H7 (cell line): ENCODE results near the gene ZSWIM4. TPM values are rescaled to one million over a fixed set of nuclear protein-coding genes. Genes with fewer than 3 reads are reported as not detected.
"Not testable (repeated sequence)": the region's sequence is repeated elsewhere in the genome, so short reads cannot be mapped to it uniquely, and the experiment has no call there.

Experiments
- DNase-seq: peaks from one replicate; pipeline ENCODE4 v3.0.0; 2012
- H3K27me3 ChIP-seq: 2 replicates; pipeline ENCODE4 v1.6.0; 2011; ENCODE audit warnings: mild to moderate bottlenecking, low read length; ENCODE audit not compliant: control insufficient read depth, insufficient read depth
- H3K36me3 ChIP-seq: replicated peaks from 2 replicates; pipeline ENCODE4 v1.5.1; 2011; ENCODE audit warnings: low read length; ENCODE audit not compliant: control insufficient read depth, insufficient read depth
- H3K4me3 ChIP-seq: 2 replicates; pipeline ENCODE4 v1.5.1; 2011; ENCODE audit warnings: low read depth, mild to moderate bottlenecking, control low read depth, low read length, moderate library complexity; ENCODE audit not compliant: insufficient read depth
- total RNA-seq: library from RNA; depleted of rRNA; stranded (reverse); fragments of >200 nt; shearing (Covaris generic); gene quantifications from 2 replicates; pipeline ENCODE4 v1.2.3, GENCODE V29; 2014

The ZSWIM4 gene
- total RNA-seq, 1 experiment from 2014 or later, result 18.3 TPM

DNA sequence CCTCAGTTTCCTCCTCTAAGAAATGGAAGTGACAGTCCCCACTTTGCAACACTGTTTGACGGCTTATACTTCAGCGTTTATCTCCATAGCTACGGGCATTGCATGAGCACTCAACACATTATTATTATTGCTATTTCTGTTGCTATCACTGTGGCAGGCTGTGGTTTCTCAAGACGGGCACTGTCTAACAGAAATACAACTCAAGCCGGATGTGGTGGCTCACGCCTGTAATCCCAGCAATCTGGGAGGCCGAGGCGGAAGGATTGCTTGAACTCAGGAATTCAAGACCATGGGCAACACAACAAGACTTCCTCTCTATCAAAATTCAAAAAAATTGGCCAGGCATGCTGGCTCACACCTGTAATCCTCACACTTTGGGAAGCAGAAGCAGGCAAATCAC lies 4.9 kb upstream of the ZSWIM4 start:
- DNase-seq, result no peak
- Histone ChIP-seq H3K4me3 (no peak overlapping the region), H3K27me3 (no peaks in the 10 kb centered on the region), H3K36me3 (no peaks in the 10 kb centered on the region)

DNA sequence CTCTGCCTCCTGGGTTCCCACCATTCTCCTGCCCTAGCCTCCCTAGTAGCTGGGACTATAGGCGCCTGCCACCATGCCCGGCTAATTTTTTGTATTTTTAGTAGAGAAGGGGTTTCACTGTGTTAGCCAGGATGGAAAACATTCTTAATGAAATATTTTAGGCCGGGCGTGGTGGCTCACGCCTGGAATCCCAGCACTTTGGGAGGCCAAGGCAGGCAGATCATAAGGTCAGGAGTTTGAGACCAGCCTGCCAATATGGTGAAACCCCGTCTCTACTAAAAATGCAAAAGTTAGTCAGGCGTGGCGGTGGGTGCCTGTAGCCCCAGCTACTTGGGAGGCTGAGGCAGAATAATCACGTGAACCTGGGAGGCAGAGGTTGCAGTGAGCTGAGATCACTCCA lies 1.9 kb upstream of the ZSWIM4 start:
- H3K4me3 ChIP-seq, H3K27me3 ChIP-seq, H3K36me3 ChIP-seq, DNase-seq: not testable (repeated sequence)

DNA sequence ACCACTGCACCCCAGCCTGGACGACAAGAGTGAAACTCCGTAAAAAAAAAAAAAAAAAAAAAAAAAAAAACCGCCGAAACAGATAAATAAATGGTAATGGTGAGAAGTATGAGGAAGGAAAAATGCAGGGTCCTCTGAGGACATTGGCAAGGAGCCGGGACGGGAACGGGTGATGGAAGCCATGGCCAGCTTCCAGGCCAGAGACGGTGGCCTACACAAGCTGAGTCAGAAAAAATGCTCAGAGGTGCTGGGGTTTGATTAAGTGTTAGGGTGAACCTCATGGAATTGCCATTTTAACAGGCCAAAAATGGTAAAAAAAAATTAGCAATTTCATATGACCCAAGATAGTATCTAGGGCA lies 866 bp upstream of the ZSWIM4 start:
- peak overlapping the region; percentile 52 for H3K4me3 ChIP-seq
- H3K27me3 ChIP-seq, result no peaks in the 10 kb centered on the region
- no peak for DNase-seq
- no peaks in the 10 kb centered on the region for H3K36me3 ChIP-seq

DNA sequence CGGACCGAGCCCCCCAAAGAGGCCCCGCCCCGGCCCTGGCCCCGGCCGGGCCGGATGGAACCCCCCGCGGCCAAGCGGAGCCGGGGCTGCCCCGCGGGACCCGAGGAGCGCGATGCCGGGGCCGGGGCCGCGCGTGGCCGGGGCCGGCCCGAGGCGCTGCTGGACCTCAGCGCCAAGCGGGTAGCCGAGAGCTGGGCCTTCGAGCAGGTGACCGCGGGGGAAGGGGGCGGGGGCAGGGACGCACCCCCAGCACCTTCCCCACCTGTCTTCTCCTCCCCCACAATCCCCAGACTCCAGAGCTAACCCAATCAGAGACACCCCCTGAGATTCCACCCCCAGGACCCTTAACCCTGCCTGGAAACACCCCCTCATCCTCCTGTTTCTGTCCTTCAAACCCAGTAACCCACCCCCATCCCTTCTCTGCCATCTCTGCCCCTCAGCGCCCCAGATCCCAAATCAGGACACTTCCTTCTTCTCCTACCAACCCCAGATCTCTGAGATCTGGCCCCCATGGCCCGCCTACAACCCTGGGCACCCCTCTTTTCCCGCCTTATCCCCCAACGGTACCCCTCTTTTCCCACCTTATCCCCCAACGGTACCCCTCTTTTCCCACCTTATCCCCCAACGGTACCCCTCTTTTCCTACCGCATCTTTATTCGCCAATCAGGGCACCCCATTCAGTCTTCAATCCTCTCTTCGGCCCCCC lies 505 bp downstream of the ZSWIM4 start:
- peak; percentile 86 for DNase-seq
- no peaks in the 10 kb centered on the region for H3K27me3 ChIP-seq
- peak overlapping the region; percentile 68 for H3K4me3 ChIP-seq
- no peaks in the 10 kb centered on the region; the same call in 1 of the 2 replicates for H3K36me3 ChIP-seq

DNA sequence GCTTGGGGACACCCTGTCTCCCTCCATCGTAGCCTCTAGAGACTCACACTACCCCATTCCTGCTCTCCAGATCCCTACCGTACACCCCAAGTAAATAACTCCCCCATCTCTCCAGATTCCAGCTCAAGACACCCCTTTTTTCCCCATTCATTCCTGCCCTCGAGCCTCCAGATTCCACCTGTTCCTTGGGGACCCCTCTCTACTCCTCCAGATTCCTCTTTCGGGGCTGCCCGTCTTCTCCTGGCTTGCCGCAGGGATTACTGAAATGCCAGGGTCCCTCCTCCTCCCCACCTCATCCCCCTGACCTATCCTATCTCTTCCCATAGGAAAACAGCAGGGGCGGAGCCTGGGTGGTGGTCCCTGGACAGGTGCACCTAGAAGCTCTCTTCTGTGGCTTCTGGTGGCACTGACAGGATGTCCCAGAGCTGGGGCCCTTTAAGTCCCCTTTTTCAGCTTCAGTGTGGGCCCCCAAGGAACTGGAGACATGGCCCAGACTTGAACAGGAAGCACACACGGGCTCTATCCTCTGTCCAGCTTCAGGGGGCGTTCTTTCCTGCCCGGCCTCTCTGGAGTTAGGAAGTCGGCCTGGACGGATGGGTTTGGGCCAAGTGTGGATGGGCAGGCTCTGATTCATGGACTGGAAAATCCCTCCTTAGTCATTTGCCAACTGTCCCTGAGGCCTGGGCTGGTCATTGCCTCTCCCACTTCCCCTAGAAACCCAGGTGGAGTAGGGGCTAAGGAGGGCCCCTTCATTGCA lies 1.2 kb downstream of the ZSWIM4 start:
- H3K36me3 ChIP-seq, result peaks cover 3% of the 10 kb centered on the region
- DNase-seq, result peak; percentile 86
- H3K27me3 ChIP-seq, result no peaks in the 10 kb centered on the region
- peak overlapping the region; percentile 68 for H3K4me3 ChIP-seq

DNA sequence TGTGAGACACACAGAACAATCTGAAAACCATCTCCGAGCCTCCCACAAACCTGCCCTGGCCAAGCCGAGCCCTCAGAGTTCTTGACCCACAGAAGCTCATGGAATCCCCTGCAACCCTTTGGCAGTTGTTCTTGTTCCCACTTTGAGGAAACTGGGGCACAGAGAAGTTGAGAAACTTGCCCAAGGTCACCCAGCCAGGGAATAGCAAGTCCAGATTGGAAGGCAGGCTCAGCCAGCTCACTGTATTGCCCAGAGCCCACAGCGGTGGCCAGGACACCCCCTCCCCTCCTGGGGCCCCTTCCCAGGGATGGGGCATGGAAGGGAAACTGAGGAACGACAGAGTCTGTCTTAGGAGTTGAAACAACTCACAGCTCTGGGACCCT lies 1.8 kb downstream of the ZSWIM4 start:
- Histone ChIP-seq H3K4me3 (no peak overlapping the region), H3K27me3 (no peaks in the 10 kb centered on the region), H3K36me3 (peaks cover 3% of the 10 kb centered on the region)
- DNase-seq, result peak; percentile 10

DNA sequence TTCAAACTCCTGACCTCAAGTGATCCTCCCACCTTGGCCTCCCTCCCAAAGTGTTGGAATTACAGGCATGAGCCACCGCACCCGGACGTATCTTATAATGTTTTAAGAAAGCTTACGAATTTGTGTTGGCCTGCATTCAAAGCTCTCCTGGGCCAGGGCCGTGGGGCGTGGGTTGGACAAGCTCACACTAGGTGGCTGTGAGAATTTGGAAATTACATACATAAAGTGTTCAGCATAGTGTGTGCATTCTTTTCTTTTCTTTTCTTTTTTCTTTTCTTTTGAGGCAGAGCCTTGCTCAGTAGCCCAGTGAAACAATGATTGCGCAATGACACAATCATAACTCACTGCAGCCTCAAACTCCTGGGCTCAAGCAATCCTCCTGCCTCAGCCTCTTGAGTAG lies 2.6 kb downstream of the ZSWIM4 start:
- H3K4me3 ChIP-seq, result no peak overlapping the region
- peaks cover 3% of the 10 kb centered on the region for H3K36me3 ChIP-seq
- DNase-seq, result no peak
- no peaks in the 10 kb centered on the region for H3K27me3 ChIP-seq

DNA sequence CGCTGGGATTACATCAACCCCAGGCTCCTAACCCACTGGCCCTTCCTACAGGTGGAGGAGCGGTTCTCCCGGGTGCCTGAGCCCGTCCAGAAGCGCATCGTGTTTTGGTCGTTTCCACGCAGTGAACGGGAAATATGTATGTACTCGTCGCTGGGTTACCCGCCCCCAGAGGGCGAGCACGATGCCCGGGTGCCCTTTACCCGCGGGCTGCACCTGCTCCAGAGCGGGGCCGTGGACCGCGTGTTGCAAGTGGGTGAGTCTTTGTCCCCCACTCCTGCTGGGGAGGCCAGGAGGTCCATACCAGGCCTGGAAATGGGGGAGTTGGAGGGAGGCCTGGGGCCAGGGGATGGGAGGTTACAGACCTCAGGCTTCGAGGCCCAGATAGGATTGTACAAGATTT lies 4.4 kb downstream of the ZSWIM4 start:
- DNase-seq, result peak; percentile 40

DNA sequence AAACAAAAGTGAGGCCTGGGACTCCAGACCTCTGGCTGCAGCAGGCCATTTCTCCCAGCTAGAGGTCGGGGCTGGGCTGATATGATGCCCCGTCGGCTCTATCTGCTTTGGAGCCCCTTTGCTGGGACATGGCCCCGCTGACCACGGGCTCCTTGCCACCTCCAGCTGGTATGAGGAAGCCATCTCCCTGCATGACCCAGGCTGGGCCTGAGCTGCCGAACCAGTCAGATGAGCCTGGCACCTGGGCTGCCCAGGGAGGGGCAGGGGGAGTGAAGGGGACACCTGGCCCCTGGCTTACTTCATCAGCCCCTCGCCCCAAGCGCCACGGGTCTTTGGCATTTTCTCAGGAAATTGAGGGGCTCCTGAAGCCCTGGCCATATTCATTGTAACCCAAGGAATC lies 7.8 kb downstream of the ZSWIM4 start:
- Histone ChIP-seq H3K36me3 (peaks cover 5% of the 10 kb centered on the region), H3K4me3 (no peak overlapping the region), H3K27me3 (no peaks in the 10 kb centered on the region)
- DNase-seq, result peak; percentile 35

More for the DNA sequence above, 4.4 kb downstream of the ZSWIM4 start:
- no peaks in the 10 kb centered on the region for H3K27me3 ChIP-seq
- H3K4me3 ChIP-seq, result no peak overlapping the region
- peaks cover 3% of the 10 kb centered on the region for H3K36me3 ChIP-seq

DNA sequence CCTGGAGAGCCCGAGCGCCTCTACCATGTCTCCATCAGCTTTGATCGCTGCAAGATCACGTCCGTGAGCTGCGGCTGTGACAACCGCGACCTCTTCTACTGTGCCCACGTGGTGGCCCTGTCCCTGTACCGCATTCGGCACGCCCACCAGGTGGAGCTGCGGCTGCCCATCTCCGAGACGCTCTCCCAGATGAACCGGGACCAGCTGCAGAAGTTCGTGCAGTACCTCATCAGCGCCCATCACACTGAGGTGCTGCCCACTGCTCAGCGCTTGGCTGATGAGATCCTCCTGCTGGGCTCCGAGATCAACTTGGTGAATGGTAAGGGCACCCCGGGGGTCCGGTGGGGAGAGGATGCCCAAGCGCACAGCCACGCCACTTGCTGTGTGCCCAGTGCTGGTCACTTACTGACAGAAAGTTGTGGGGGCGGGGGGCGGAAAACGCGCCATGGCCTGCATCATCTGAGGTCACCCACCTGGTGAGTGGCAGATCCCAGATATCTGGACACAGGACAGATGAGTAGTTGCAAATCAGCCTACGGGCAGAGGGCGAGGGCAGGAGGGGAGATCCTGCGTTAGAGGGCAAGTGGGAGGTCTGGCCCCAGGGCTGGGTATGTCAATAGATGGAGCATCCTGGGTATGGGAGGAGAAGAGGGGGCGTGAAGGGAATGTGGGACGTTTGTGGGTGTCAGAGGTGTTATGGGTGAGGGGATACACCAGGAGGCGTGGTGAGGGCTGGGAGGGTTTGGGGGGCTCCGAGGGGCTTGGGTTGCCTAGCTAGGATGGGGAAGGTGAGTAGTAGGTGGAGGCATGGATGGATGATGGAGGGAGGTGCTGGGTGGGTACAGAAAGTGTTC lies 9.8 kb downstream of the ZSWIM4 start:
- Histone ChIP-seq H3K36me3 (peaks cover 8% of the 10 kb centered on the region), H3K27me3 (no peaks in the 10 kb centered on the region), H3K4me3 (no peak overlapping the region)
- peak; percentile 93 for DNase-seq

DNA sequence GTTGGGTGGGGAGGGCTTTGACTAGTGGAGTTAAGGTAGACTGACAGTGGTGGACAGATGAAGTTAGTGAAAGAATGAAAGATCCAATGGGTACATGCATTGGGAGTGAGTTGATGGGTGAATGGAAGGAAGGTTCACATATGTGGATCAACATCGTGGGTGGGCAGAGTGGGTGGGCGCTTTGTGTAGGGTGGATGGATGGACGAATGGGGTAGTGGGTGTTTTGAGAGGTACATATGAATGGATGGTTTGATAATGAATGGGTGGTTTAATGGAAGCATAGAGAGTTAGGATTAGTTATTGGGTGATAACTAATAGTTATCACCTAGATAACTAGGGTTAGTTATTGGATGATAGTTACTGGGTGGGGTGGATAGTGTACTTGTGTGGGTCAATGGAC lies 11.5 kb downstream of the ZSWIM4 start:
- Histone ChIP-seq H3K36me3 (peaks cover 5% of the 10 kb centered on the region), H3K4me3 (no peak overlapping the region), H3K27me3 (no peaks in the 10 kb centered on the region)
- DNase-seq, result peak; percentile 10

DNA sequence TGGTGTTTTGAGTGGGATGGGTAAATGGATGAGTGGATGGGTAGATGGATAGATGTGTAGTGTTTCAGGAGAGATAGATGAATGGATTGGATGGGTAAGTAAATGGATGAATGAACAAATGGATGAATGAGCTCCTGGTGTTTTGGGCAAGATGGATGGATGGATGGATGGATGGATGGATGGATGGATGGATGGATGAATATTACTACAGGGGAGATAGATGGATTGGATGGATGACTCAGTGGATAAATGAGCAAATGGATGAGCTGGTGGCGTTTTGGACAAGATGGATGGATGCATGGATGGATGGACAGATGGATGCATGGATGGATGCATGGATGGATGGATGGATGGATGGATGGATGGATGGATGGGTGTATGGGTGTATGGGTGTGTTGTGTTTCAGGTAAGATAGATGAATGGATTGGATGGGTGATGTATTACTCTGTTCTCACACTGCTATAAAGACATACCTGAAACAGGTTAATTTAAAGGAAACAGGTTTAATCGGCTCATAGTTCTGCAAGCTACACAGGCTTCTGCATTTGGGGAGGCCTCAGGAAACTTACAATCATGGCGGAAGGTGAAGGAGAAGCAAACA lies 12.3 kb downstream of the ZSWIM4 start:
- no peak for DNase-seq
- Histone ChIP-seq H3K27me3 (no peaks in the 10 kb centered on the region), H3K4me3 (no peak overlapping the region), H3K36me3 (peaks cover 6% of the 10 kb centered on the region)

DNA sequence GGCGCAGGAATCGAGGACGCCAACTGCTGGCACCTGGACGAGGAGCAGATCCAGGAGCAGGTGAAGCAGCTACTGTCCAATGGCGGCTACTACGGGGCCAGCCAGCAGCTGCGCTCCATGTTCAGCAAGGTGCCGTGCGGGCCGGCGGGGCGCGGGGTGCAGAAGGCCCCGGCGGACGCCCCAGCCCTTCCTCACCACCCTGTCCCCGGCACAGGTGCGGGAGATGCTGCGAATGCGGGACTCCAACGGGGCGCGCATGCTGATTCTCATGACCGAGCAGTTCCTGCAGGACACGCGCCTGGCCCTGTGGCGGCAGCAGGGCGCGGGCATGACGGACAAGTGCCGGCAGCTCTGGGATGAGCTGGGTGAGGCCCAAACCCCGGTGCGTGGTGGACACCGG lies 13.6 kb downstream of the ZSWIM4 start:
- peaks cover 9% of the 10 kb centered on the region for H3K36me3 ChIP-seq
- DNase-seq, result peak; percentile 41
- no peaks in the 10 kb centered on the region for H3K27me3 ChIP-seq
- no peak overlapping the region for H3K4me3 ChIP-seq

DNA sequence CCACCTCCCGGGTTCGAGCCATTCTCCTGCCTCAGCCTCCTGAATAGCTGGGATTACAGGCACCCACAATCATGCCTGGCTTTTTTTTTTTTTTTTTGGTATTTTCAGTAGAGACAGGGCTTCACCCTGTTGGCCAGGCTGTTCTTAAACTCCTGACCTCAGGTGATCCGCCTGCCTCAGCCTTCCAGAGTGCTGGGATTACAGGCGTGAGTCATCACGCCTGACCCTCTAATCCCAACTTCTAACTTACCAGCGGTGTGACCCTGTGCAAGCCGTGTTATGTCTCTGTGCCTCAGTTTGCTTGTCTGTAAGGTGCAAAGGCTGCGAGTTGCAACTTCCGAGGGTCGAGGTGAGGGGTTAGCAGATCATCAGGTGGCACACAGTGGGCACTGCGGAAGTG lies 17.3 kb downstream of the ZSWIM4 start:
- no peaks in the 10 kb centered on the region for H3K27me3 ChIP-seq
- no peak for DNase-seq
- H3K4me3 ChIP-seq, result no peak overlapping the region
- peaks cover 13% of the 10 kb centered on the region for H3K36me3 ChIP-seq
